HepG2 (cell line): ENCODE results near the gene MRPL30. TPM values are rescaled to one million over a fixed set of nuclear protein-coding genes. Genes with fewer than 3 reads are reported as not detected.

Experiments used
- CREM ChIP-seq, 2 experiments: sonication (generic) in 1 of 2; formaldehyde crosslinking in 1 of 2; IDR thresholded peaks; 2 replicates each; pipeline versions ENCODE4 v1.4.0 to v1.6.1; 2016 to 2020; ENCODE audit warnings: antibody characterized with exemption in 1 of 2, mild to moderate bottlenecking in 1 of 2, missing genetic modification reagents in 1 of 2
- DBP ChIP-seq: sonication (generic); formaldehyde crosslinking; IDR thresholded peaks from 2 replicates; pipeline ENCODE4 v1.4.0; 2020; ENCODE audit warnings: missing genetic modification reagents; ENCODE audit errors: not compliant biosample characterization
- ETV5 ChIP-seq: IDR thresholded peaks from 2 replicates; pipeline ENCODE4 v1.6.1; 2018; ENCODE audit warnings: missing biosample characterization, missing genetic modification reagents, inconsistent platforms, borderline replicate concordance
- KMT2A ChIP-seq: sonication (generic); formaldehyde crosslinking; IDR thresholded peaks from 2 replicates; pipeline ENCODE4 v1.4.0; 2020; ENCODE audit warnings: missing genetic modification reagents
- NFAT5 ChIP-seq: sonication (generic); formaldehyde crosslinking; IDR thresholded peaks from 2 replicates; pipeline ENCODE4 v1.4.0; 2020; ENCODE audit warnings: missing genetic modification reagents
- NR2F6 ChIP-seq, 2 experiments: IDR thresholded peaks; 2 replicates each; pipeline ENCODE4 v1.6.1; 2016; ENCODE audit warnings: antibody characterized with exemption in 1 of 2, mild to moderate bottlenecking in 1 of 2
- STAT5B ChIP-seq: sonication (generic); formaldehyde crosslinking; IDR thresholded peaks from 2 replicates; pipeline ENCODE4 v1.4.0; 2020; ENCODE audit warnings: missing genetic modification reagents
- TEF ChIP-seq: sonication (generic); formaldehyde crosslinking; IDR thresholded peaks from 2 replicates; pipeline ENCODE4 v1.5.0; 2020; ENCODE audit warnings: missing genetic modification reagents
- TOPORS ChIP-seq: sonication (generic); formaldehyde crosslinking; IDR thresholded peaks from 2 replicates; pipeline ENCODE4 v1.8.0; 2023; ENCODE audit warnings: mild to moderate bottlenecking, missing genetic modification reagents
- UBTF ChIP-seq: sonication (generic); formaldehyde crosslinking; IDR thresholded peaks from 2 replicates; pipeline ENCODE4 v1.4.0; 2020; ENCODE audit warnings: mild to moderate bottlenecking, missing genetic modification reagents
- ZBTB14 ChIP-seq: sonication (generic); formaldehyde crosslinking; IDR thresholded peaks from 2 replicates; pipeline ENCODE4 v1.4.0; 2020; ENCODE audit warnings: missing genetic modification reagents
- ZNF12 ChIP-seq: sonication (generic); formaldehyde crosslinking; IDR thresholded peaks from 2 replicates; pipeline ENCODE4 v1.5.0; 2020; ENCODE audit warnings: missing genetic modification reagents
- ZNF256 ChIP-seq: sonication (generic); formaldehyde crosslinking; conservative IDR thresholded peaks from 2 replicates; pipeline ENCODE4 v1.4.0; 2020; ENCODE audit warnings: missing genetic modification reagents
- ZNF460 ChIP-seq: sonication (generic); formaldehyde crosslinking; IDR thresholded peaks from 2 replicates; pipeline ENCODE4 v1.5.1; 2020; ENCODE audit warnings: missing genetic modification reagents, mild to moderate bottlenecking, borderline replicate concordance
- ZNF724P ChIP-seq: sonication (generic); formaldehyde crosslinking; IDR thresholded peaks from 2 replicates; pipeline ENCODE4 v1.8.0; 2022; ENCODE audit warnings: missing genetic modification reagents, borderline replicate concordance
- ZNF772 ChIP-seq: sonication (generic); formaldehyde crosslinking; IDR thresholded peaks from 2 replicates; pipeline ENCODE4 v1.5.0; 2020; ENCODE audit warnings: mild to moderate bottlenecking, missing genetic modification reagents
- polyA plus RNA-seq, 8 experiments: library from polyadenylated mRNA; depleted of rRNA in 3 of 8; stranded (reverse) in 7 of 8; unstranded in 1 of 8; fragments of >200 nt; fragmentation: Illumina TruSeq in 4 of 8; extraction: Trizol in 4 of 8; gene quantifications; 2 replicates each; pipeline versions ENCODE4 v1.2.1 to v1.2.3, GENCODE V29; 2011 to 2016; ENCODE audit warnings: low read depth in 4 of 8, missing spikeins in 1 of 8, mixed read lengths in 1 of 8; ENCODE audit not compliant: insufficient read depth in 1 of 8
- total RNA-seq, 5 experiments: library from RNA; depleted of rRNA; stranded (reverse); fragments of >200 nt; fragmentation: Illumina TruSeq; extraction: Trizol; gene quantifications; 2 replicates each; pipeline ENCODE4 v1.2.3, GENCODE V29; 2016; ENCODE audit warnings: low read depth in 1 of 5
- TF ChIP-seq, protein P1 (sequence below): sonication (generic); formaldehyde crosslinking; IDR thresholded peaks from 2 replicates; pipeline ENCODE4 v1.5.1; 2020; ENCODE audit warnings: missing genetic modification reagents, mild to moderate bottlenecking, borderline replicate concordance

The MRPL30 gene
- total and polyA plus RNA-seq, 2 of the 13 experiments (the other 11 are each of a cell fraction or from before 2014, with no cell fraction given): 30.2 to 75.3 TPM

- TF ChIP-seq ETV5: peak; percentile 65
- peak; percentile 57; the same call in 1 of the 2 replicates for TF ChIP-seq NFAT5 (CRISPR knock-in tag)
- TF ChIP-seq, protein P1, sequence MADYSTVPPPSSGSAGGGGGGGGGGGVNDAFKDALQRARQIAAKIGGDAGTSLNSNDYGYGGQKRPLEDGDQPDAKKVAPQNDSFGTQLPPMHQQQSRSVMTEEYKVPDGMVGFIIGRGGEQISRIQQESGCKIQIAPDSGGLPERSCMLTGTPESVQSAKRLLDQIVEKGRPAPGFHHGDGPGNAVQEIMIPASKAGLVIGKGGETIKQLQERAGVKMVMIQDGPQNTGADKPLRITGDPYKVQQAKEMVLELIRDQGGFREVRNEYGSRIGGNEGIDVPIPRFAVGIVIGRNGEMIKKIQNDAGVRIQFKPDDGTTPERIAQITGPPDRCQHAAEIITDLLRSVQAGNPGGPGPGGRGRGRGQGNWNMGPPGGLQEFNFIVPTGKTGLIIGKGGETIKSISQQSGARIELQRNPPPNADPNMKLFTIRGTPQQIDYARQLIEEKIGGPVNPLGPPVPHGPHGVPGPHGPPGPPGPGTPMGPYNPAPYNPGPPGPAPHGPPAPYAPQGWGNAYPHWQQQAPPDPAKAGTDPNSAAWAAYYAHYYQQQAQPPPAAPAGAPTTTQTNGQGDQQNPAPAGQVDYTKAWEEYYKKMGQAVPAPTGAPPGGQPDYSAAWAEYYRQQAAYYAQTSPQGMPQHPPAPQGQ (CRISPR knock-in tag): 0 out of 2 replicates have a peak, but pooled peaks have one; percentile 38
- TF ChIP-seq ZBTB14: no peak
- TF ChIP-seq UBTF: peak; percentile 99
- no peak for TF ChIP-seq CREM (IDR thresholded peaks at IDR 0.05)
- no peak for TF ChIP-seq CREM (CRISPR knock-in tag; IDR thresholded peaks at IDR 0.05)
- TF ChIP-seq DBP (CRISPR knock-in tag): peak; percentile 84
- no peak for TF ChIP-seq ZNF460 (CRISPR knock-in tag)
- TF ChIP-seq KMT2A (CRISPR knock-in tag): peak; percentile 86; the same call in 1 of the 2 replicates
- TF ChIP-seq STAT5B (CRISPR knock-in tag): peak; percentile 35; the same call in 1 of the 2 replicates
- TF ChIP-seq TOPORS: 0 out of 2 replicates have a peak, but pooled peaks have one; percentile 32
- TF ChIP-seq ZNF772 (CRISPR knock-in tag): peak; percentile 71
- TF ChIP-seq ZNF12 (CRISPR knock-in tag): peak; percentile 46; the same call in 1 of the 2 replicates
- peak; percentile 65; the same call in 1 of the 2 replicates for TF ChIP-seq TEF
- no peak for TF ChIP-seq ZNF724P (CRISPR knock-in tag)
- no peak for TF ChIP-seq NR2F6 (IDR thresholded peaks at IDR 0.05)
- no peak for TF ChIP-seq NR2F6 (CRISPR knock-in tag; IDR thresholded peaks at IDR 0.05)
- peak; percentile 88; the same call in 1 of the 2 replicates for TF ChIP-seq ZNF256 (CRISPR knock-in tag)
Observed at GRCh38 chr2:99140860-99141109, 40.2 kb upstream of the MRPL30 start (continued).
